ENCODE data around the gene MCRIP2.

DNA sequence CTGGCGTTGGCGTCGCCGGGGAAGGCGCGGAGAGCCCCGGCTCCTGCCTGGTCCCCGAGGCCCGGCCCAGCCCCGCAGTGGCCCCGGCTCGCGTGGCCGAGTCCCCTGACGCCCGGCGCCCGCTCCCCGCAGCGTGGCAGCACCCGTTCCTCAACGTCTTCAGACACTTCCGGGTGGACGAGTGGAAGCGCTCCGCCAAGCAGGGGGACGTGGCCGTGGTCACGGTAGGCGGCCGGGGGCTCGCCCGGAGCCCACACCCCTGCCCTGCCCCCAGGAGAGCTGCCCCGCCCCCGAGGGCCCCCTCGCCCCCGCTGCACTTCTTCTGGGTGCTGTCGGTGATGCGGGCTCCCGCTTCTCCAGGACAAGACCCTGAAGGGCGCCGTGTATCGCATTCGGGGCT is 8.0 kb downstream of the MCRIP2 start:
- TF ChIP-seq, protein P1, sequence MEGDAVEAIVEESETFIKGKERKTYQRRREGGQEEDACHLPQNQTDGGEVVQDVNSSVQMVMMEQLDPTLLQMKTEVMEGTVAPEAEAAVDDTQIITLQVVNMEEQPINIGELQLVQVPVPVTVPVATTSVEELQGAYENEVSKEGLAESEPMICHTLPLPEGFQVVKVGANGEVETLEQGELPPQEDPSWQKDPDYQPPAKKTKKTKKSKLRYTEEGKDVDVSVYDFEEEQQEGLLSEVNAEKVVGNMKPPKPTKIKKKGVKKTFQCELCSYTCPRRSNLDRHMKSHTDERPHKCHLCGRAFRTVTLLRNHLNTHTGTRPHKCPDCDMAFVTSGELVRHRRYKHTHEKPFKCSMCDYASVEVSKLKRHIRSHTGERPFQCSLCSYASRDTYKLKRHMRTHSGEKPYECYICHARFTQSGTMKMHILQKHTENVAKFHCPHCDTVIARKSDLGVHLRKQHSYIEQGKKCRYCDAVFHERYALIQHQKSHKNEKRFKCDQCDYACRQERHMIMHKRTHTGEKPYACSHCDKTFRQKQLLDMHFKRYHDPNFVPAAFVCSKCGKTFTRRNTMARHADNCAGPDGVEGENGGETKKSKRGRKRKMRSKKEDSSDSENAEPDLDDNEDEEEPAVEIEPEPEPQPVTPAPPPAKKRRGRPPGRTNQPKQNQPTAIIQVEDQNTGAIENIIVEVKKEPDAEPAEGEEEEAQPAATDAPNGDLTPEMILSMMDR (IDR thresholded peaks at IDR 0.05): no peak
- TF ChIP-seq ZFX (IDR thresholded peaks at IDR 0.05; ENCODE audit: borderline replicate concordance): no peak

Data from 22Rv1 (cell line).